22Rv1 (cell line): Measurements from ENCODE around the gene ORAI2.

Source experiments
- H3K27ac ChIP-seq: fragments of 450-650 bp; 2 replicates; pipeline ENCODE4 v1.5.1; 2017
- ZFX ChIP-seq: fragments of 450-650 bp; IDR thresholded peaks from 2 replicates; pipeline ENCODE4 v1.6.1; 2017; ENCODE audit warnings: antibody characterized with exemption, borderline replicate concordance
- TF ChIP-seq, protein P1 (sequence below): fragments of 450-650 bp; IDR thresholded peaks from 2 replicates; pipeline ENCODE4 v1.5.1; 2017; ENCODE audit warnings: mild to moderate bottlenecking

The ORAI2 gene

DNA sequence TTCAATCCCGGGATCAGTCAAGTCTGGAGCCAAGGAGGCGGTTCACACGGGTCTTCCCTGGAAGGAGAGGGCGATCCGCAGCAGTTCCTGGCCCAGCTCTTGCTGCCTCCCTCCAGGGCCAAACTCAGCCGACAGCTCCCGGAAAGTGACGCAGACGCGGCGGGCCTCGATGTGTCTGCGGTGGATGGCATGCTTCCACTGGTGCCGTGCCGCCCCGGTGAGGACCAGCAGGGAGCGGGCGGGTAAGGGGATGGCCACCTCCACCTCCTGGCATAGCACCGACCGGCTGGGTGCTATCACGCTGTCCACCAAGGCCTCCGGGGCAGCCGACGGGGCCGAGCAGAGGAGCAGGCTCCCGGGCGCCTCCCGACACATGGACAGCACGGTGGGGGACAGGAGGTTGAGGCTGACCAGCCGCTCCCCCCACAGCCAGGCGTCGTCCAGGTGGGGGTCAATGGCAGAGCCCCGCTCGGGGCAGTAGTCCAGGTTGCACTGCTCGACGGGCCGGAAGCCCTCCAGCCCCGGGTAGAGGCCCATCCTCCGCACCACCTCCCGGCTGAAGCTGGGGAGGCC is 24.1 kb downstream of the ORAI2 start:
- no peak for TF ChIP-seq ZFX
- TF ChIP-seq, protein P1, sequence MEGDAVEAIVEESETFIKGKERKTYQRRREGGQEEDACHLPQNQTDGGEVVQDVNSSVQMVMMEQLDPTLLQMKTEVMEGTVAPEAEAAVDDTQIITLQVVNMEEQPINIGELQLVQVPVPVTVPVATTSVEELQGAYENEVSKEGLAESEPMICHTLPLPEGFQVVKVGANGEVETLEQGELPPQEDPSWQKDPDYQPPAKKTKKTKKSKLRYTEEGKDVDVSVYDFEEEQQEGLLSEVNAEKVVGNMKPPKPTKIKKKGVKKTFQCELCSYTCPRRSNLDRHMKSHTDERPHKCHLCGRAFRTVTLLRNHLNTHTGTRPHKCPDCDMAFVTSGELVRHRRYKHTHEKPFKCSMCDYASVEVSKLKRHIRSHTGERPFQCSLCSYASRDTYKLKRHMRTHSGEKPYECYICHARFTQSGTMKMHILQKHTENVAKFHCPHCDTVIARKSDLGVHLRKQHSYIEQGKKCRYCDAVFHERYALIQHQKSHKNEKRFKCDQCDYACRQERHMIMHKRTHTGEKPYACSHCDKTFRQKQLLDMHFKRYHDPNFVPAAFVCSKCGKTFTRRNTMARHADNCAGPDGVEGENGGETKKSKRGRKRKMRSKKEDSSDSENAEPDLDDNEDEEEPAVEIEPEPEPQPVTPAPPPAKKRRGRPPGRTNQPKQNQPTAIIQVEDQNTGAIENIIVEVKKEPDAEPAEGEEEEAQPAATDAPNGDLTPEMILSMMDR: no peak
- H3K27ac ChIP-seq: no peak overlapping the region

DNA sequence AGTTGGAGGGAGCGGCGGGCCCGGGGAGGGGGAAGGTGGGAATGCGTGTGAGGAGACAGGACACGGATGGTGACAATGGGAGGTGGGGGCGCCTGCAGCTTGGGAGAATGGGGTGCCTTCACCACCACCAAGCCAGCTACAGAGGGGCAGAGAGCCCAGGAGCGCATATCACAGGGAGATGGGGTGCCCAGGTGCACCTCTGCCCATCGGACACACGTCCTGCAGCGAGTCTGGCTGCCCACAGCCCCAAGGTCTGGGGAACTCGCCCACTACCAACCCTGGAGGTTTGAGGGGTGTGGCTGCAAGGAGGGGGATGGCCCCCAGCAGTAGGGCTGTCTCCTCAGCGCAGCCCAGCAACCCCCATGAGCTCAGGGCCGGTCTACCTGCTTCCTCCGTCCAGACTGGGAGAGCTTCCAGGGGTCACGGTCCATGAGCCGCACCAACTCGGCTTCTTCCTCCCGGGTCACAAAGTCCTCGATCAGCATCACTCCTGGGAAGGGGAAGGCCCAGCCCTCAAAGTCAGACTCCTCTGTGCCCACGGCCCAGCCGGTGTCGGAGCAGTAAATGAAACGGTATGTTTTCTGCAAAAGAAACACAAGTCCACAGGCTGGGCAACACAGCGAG is 26.0 kb downstream of the ORAI2 start:
- H3K27ac ChIP-seq: no peak overlapping the region
- TF ChIP-seq, protein P1: no peak
- TF ChIP-seq ZFX: no peak

DNA sequence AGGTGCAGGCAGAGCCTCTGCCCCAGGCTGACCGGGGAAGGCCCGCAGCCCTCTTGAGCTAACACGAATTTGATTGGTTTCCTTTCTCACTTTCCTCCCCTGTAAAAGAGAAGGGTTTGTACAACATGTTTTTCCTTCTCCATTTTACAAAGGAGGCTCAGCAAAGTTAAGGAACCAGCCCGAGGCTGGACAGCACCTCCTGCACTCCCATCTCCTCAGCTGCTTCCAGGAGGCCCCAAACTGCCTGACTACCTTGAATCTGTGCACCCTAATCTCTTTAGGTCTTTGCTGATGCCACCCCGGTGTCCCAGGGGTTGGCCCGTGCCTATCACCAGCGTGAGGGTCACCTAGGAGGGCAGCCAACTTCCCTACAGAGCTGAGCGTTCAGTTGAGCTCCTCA is 27.1 kb downstream of the ORAI2 start:
- TF ChIP-seq, protein P1: no peak
- no peak for TF ChIP-seq ZFX
- 0 out of 2 replicates have a peak overlapping the region, but pooled peaks have one; percentile 8 for H3K27ac ChIP-seq

DNA sequence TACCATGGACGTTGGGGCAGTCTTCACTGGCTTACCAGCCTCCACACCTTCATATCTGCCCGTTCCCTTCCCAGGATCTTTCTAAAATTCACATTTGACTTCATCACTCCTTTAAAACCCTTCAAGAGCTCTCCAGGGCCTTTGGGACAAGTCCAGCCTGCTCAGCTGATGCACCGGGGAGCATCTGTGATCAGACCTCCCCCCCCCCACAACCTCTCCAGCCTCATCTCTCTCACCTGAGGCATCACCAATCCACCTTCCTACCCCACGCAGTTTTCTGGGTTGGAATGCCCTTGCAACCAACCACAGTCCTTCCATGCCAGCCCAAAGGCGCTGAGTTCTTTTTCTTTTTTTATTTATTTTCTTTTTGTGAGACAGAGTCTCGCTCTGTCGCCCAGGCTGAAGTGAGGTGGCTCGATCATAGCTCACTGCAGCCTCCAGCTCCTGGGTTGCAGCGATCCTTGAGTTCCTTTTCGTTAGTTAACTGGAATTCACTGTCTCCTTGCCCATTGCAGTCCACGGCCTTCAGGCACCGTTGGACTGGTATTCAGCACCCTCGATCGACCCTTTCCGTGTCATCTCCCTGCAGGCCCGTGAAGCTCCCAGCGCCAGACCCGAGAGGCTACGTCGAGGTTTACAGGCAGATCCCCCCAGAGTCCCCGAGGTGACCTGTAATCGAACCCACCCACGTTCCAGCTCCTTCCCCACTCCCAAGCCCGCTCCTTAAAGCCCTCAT is 30.6 kb downstream of the ORAI2 start:
- TF ChIP-seq, protein P1: no peak
- TF ChIP-seq ZFX: no peak
- H3K27ac ChIP-seq: peak overlapping the region; percentile 67

DNA sequence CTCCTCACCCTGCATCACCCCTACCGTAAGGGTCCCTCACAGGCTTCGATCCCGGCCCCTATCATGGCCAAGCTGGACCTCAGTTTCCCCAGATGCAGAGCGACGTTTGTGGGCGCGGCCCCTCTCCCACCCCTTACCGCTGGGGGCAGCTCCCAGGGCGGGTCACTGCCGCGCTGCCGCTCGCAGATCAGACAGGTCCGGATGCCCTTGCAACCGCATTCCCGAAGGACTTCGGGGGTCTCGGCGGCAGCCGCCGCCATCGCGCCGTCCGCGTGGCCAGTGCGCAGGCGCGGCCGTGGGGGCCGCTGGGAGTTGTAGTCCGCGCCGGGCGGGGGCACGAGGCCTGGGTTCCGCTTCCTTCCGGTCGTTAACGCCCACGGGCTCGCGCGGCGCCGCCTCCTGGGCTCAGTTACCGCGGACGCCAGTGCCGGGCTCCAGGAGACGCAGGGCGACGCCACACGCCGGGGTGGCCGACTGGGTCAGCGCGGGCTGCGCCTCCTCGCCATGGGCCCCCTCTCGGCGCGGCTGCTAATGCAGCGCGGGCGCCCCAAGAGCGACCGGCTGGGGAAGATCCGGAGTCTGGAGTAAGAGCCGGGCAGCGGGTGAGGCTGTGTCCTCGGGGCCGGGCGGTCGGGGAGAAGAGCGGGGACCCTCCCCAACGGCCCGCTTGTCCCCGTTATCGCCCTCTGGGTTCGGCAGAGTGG is 31.4 kb downstream of the ORAI2 start, which contains the start of the genes ALKBH4 and LRWD1:
Gene ALKBH4, minus strand, starts transcription at position 287 of the 704 bp plus-strand sequence. Its CDS starts 27 bp downstream, at position 260.
Gene LRWD1, plus strand, starts transcription at position 408 of the 704 bp plus-strand sequence. Its CDS starts 97 bp downstream, at position 505.
- peak within 1 kb of the TSS; percentile 67 for H3K27ac ChIP-seq
- TF ChIP-seq ZFX: no peak
- TF ChIP-seq, protein P1: peak; percentile 38

DNA sequence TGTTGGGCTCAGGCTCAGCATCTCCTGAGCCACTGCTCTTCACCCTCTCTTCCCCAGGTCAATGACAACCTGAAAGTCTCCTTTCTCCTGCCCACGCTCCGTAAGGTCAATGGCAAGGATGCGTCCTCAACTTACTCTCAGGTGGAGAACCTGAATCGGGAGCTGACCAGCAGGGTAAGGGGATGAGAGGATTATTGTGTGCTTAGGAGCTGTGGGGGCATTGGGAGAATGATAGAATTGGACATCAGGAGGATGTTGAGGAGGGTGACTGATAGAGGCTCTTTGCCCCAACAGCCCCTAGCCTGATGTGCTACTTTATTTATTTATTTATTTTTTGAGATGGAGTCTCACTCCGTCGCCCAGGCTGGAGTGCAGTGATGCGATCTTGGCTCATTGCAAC is 32.7 kb downstream of the ORAI2 start:
- no peak overlapping the region for H3K27ac ChIP-seq
- no peak for TF ChIP-seq ZFX
- TF ChIP-seq, protein P1: no peak
